SK-N-SH treated with all-trans-retinoic acid at 6 μM for 48 hours (cell line): ENCODE data around the gene IQCM.

Experiments used
- ATAC-seq: fragments of 200-7000 bp; cut with Tn5 transposase; 3 replicates; pipeline ENCODE4 v1.9.1; 2020; ENCODE audit warnings: mild to moderate bottlenecking, moderate library complexity
- ARNTL ChIP-seq: fragments of 450-650 bp; formaldehyde crosslinking; IDR thresholded peaks from 2 replicates; pipeline ENCODE4 v1.5.0; 2020; ENCODE audit warnings: low read depth, mild to moderate bottlenecking, moderate library complexity, borderline replicate concordance
- BACH2 ChIP-seq: fragments of 250-450 bp; sonication (Bioruptor Pico); IDR thresholded peaks from 2 replicates; pipeline ENCODE4 v1.9.0; 2021; ENCODE audit warnings: mild to moderate bottlenecking, borderline replicate concordance
- CSDC2 ChIP-seq: fragments of 250-450 bp; sonication (Bioruptor Pico); IDR thresholded peaks from 2 replicates; pipeline ENCODE4 v1.5.0; 2020; ENCODE audit warnings: mild to moderate bottlenecking, moderate library complexity
- ESRRG ChIP-seq: fragments of 250-450 bp; sonication (Bioruptor Pico); IDR thresholded peaks from 2 replicates; pipeline ENCODE4 v1.6.1; 2021; ENCODE audit warnings: mild to moderate bottlenecking
- GLIS3 ChIP-seq: fragments of 250-450 bp; sonication (Bioruptor Pico); IDR thresholded peaks from 2 replicates; pipeline ENCODE4 v1.5.0; 2020; ENCODE audit warnings: mild to moderate bottlenecking, moderate library complexity
- ISL1 ChIP-seq: fragments of 250-450 bp; sonication (Bioruptor Pico); IDR thresholded peaks from 2 replicates; pipeline ENCODE4 v2.1.2; 2022; ENCODE audit warnings: mild to moderate bottlenecking, moderate library complexity
- OSR1 ChIP-seq: fragments of 250-450 bp; sonication (Bioruptor Pico); IDR thresholded peaks from 2 replicates; pipeline ENCODE4 v1.8.0; 2022; ENCODE audit warnings: moderate library complexity, mild to moderate bottlenecking, inconsistent platforms
- RARB ChIP-seq: fragments of 250-450 bp; sonication (Bioruptor Pico); IDR thresholded peaks from 2 replicates; pipeline ENCODE4 v1.8.0; 2021; ENCODE audit warnings: mild to moderate bottlenecking, moderate library complexity
- SNAI2 ChIP-seq: fragments of 250-450 bp; sonication (Bioruptor Pico); IDR thresholded peaks from 2 replicates; pipeline ENCODE4 v1.5.0; 2020; ENCODE audit warnings: mild to moderate bottlenecking, moderate library complexity
- TCF4 ChIP-seq: fragments of 250-450 bp; sonication (Bioruptor Pico); IDR thresholded peaks from 2 replicates; pipeline ENCODE4 v1.8.0; 2021; ENCODE audit warnings: mild to moderate bottlenecking, moderate library complexity, borderline replicate concordance
- TOX ChIP-seq: fragments of 250-450 bp; sonication (Bioruptor Pico); IDR thresholded peaks from 2 replicates; pipeline ENCODE4 v1.8.0; 2021; ENCODE audit warnings: mild to moderate bottlenecking, moderate library complexity, borderline replicate concordance
- ZC3H10 ChIP-seq: fragments of 250-450 bp; sonication (Bioruptor Pico); IDR thresholded peaks from 2 replicates; pipeline ENCODE4 v1.5.1; 2021; ENCODE audit warnings: mild to moderate bottlenecking, moderate library complexity
- ZFP3 ChIP-seq: fragments of 250-450 bp; sonication (Bioruptor Pico); IDR thresholded peaks from 2 replicates; pipeline ENCODE4 v1.5.0; 2020; ENCODE audit warnings: mild to moderate bottlenecking, moderate library complexity
- ZFP30 ChIP-seq: fragments of 450-650 bp; formaldehyde crosslinking; IDR thresholded peaks from 2 replicates; pipeline ENCODE4 v1.5.0; 2022; ENCODE audit warnings: mild to moderate bottlenecking, moderate library complexity
- ZNF565 ChIP-seq: fragments of 450-650 bp; formaldehyde crosslinking; conservative IDR thresholded peaks from 2 replicates; pipeline ENCODE4 v1.5.0; 2020; ENCODE audit warnings: low read depth, mild to moderate bottlenecking, moderate library complexity
- ZNF70 ChIP-seq: fragments of 450-650 bp; formaldehyde crosslinking; IDR thresholded peaks from 2 replicates; pipeline ENCODE4 v1.5.0; 2020; ENCODE audit warnings: mild to moderate bottlenecking, moderate library complexity
- ZNF8 ChIP-seq: fragments of 450-650 bp; formaldehyde crosslinking; IDR thresholded peaks from 2 replicates; pipeline ENCODE4 v1.5.0; 2020; ENCODE audit warnings: mild to moderate bottlenecking, moderate library complexity
- TF ChIP-seq, protein P1 (sequence below): fragments of 250-450 bp; sonication (Bioruptor Pico); IDR thresholded peaks from 2 replicates; pipeline ENCODE4 v1.8.0; 2021; ENCODE audit warnings: low read depth, mild to moderate bottlenecking, moderate library complexity, borderline replicate concordance
- TF ChIP-seq, protein P2 (sequence below): fragments of 250-450 bp; sonication (Bioruptor Pico); IDR thresholded peaks from 2 replicates; pipeline ENCODE4 v1.5.1; 2020; ENCODE audit warnings: low read depth, mild to moderate bottlenecking, moderate library complexity
- TF ChIP-seq, protein P3 (sequence below): fragments of 250-450 bp; sonication (Bioruptor Pico); IDR thresholded peaks from 2 replicates; pipeline ENCODE4 v1.8.0; 2020; ENCODE audit warnings: mild to moderate bottlenecking, moderate library complexity, borderline replicate concordance
- TF ChIP-seq, protein P4 (sequence below): fragments of 250-450 bp; sonication (Bioruptor Pico); IDR thresholded peaks from 2 replicates; pipeline ENCODE4 v1.5.1; 2021; ENCODE audit warnings: mild to moderate bottlenecking, moderate library complexity

The IQCM gene

DNA sequence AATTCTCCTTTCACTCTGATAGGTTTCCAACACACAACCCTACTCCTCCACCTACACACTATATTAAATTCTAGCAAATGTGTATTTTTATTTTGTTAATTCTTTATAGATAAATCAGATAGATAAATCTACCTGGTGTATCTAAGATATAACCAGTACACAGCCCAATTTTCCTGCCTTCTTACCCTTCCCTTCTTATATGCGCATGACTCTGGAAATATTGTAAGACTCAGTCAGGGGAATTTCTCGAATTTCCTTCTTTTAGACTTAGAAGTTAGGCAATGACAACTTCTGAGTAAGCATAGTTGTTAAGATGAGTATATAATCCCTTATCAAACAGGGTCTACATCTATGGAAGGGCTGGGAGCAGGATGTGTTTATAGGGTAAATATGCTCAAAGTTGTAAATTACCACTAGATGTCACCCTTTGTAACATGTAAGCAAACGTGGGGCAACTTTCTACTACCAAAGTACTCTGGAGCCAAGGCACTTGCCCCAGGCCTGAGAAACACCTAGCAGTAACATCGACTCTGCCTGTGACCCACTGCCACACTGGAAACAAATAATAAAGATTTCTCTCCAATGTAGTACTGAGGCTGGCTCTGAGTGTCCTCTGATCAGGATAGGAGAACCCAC lies 444.7 kb downstream of the IQCM start:
- peak; percentile 93 for ATAC-seq
- TF ChIP-seq GLIS3 (CRISPR knock-in tag), result no peak
- TF ChIP-seq ISL1 (CRISPR knock-in tag), result no peak
- no peak for TF ChIP-seq OSR1
- no peak for TF ChIP-seq ZNF565 (CRISPR knock-in tag)
- no peak for TF ChIP-seq ZFP30 (CRISPR knock-in tag)
- no peak for TF ChIP-seq ZNF70
- TF ChIP-seq ESRRG (CRISPR knock-in tag), result no peak
- TF ChIP-seq TOX, result no peak
- no peak for TF ChIP-seq ARNTL (CRISPR knock-in tag)
- TF ChIP-seq, protein P1, sequence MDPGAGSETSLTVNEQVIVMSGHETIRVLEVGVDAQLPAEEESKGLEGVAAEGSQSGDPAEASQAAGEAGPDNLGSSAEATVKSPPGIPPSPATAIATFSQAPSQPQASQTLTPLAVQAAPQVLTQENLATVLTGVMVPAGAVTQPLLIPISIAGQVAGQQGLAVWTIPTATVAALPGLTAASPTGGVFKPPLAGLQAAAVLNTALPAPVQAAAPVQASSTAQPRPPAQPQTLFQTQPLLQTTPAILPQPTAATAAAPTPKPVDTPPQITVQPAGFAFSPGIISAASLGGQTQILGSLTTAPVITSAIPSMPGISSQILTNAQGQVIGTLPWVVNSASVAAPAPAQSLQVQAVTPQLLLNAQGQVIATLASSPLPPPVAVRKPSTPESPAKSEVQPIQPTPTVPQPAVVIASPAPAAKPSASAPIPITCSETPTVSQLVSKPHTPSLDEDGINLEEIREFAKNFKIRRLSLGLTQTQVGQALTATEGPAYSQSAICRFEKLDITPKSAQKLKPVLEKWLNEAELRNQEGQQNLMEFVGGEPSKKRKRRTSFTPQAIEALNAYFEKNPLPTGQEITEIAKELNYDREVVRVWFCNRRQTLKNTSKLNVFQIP (CRISPR knock-in tag), result no peak
- TF ChIP-seq, protein P2, sequence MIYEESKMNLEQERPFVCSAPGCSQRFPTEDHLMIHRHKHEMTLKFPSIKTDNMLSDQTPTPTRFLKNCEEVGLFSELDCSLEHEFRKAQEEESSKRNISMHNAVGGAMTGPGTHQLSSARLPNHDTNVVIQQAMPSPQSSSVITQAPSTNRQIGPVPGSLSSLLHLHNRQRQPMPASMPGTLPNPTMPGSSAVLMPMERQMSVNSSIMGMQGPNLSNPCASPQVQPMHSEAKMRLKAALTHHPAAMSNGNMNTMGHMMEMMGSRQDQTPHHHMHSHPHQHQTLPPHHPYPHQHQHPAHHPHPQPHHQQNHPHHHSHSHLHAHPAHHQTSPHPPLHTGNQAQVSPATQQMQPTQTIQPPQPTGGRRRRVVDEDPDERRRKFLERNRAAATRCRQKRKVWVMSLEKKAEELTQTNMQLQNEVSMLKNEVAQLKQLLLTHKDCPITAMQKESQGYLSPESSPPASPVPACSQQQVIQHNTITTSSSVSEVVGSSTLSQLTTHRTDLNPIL, result no peak
- TF ChIP-seq CSDC2, result no peak

DNA sequence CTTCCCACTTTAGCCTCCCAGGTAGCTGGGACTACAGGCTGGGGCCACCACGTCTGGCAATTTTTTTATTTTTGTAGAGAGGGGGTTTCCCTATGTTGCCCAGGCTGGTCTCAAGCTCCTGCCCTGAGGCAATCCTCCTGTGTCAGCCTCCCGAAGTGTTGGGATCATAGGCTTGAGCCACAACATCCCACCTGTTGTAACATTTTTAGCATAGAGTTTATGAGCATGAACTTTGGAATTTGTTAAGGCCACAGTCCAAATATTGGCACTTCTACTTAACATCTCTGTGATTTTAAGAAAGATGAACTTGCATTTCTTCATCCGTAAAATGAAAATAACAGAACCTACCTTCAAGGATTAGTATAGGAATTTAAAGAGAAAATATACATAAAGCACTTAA lies 445.6 kb downstream of the IQCM start:
- TF ChIP-seq ZNF8 (CRISPR knock-in tag) (no peak), OSR1 (no peak), CSDC2 (no peak), ZNF70 (no peak), BACH2 (CRISPR knock-in tag) (no peak), TCF4 (CRISPR knock-in tag) (no peak), SNAI2 (no peak)
- TF ChIP-seq, protein P3, sequence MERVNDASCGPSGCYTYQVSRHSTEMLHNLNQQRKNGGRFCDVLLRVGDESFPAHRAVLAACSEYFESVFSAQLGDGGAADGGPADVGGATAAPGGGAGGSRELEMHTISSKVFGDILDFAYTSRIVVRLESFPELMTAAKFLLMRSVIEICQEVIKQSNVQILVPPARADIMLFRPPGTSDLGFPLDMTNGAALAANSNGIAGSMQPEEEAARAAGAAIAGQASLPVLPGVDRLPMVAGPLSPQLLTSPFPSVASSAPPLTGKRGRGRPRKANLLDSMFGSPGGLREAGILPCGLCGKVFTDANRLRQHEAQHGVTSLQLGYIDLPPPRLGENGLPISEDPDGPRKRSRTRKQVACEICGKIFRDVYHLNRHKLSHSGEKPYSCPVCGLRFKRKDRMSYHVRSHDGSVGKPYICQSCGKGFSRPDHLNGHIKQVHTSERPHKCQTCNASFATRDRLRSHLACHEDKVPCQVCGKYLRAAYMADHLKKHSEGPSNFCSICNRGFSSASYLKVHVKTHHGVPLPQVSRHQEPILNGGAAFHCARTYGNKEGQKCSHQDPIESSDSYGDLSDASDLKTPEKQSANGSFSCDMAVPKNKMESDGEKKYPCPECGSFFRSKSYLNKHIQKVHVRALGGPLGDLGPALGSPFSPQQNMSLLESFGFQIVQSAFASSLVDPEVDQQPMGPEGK (CRISPR knock-in tag), result no peak
- TF ChIP-seq, protein P1 (CRISPR knock-in tag), result no peak
- TF ChIP-seq, all 23 proteins: peak for 0
- no peak for ATAC-seq

DNA sequence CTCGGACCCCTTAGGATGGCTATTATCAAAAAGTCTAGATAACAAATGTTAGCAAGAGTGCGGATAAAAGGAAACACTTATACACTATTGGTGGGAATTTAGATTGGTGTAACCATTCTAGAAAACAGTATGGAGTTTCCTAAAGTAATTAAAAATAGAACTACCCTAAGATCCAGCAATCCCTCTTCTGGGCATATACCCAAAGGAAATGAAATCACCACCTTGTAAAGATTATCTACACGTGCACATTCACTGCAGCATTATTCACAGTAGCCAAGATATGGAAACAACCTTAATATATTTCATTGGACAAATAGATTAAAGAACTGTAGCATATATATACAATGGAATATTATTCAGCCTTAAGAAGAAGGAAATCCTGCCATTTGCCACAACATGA lies 462.4 kb downstream of the IQCM start:
- ATAC-seq, result no peak
- TF ChIP-seq ZFP30 (CRISPR knock-in tag), result no peak
- no peak for TF ChIP-seq SNAI2
- no peak for TF ChIP-seq ESRRG (CRISPR knock-in tag)
- TF ChIP-seq, protein P4, sequence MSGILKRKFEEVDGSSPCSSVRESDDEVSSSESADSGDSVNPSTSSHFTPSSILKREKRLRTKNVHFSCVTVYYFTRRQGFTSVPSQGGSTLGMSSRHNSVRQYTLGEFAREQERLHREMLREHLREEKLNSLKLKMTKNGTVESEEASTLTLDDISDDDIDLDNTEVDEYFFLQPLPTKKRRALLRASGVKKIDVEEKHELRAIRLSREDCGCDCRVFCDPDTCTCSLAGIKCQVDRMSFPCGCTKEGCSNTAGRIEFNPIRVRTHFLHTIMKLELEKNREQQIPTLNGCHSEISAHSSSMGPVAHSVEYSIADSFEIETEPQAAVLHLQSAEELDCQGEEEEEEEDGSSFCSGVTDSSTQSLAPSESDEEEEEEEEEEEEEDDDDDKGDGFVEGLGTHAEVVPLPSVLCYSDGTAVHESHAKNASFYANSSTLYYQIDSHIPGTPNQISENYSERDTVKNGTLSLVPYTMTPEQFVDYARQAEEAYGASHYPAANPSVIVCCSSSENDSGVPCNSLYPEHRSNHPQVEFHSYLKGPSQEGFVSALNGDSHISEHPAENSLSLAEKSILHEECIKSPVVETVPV (CRISPR knock-in tag), result no peak
- no peak for TF ChIP-seq RARB
- TF ChIP-seq CSDC2, result no peak
- TF ChIP-seq TOX, result no peak
- TF ChIP-seq ZNF8 (CRISPR knock-in tag), result no peak
- no peak for TF ChIP-seq ISL1 (CRISPR knock-in tag)
- no peak for TF ChIP-seq GLIS3 (CRISPR knock-in tag)
- TF ChIP-seq ZFP3 (CRISPR knock-in tag), result no peak
- TF ChIP-seq, protein P2, result no peak
- no peak for TF ChIP-seq OSR1
- no peak for TF ChIP-seq ZNF565 (CRISPR knock-in tag)
- no peak for TF ChIP-seq ZC3H10 (CRISPR knock-in tag)
- TF ChIP-seq BACH2 (CRISPR knock-in tag), result no peak
- TF ChIP-seq, protein P3 (CRISPR knock-in tag), result no peak
- TF ChIP-seq, protein P1 (CRISPR knock-in tag), result no peak
- TF ChIP-seq TCF4 (CRISPR knock-in tag), result no peak
